ENCODE results near the gene SSR1.

SSR1 gene

GRCh38 chr6:7258231-7258763 is 54.7 kb downstream of the SSR1 start:
- Histone ChIP-seq H3K27ac (ENCODE audit: low read length, poor library complexity, severe bottlenecking) (no peak overlapping the region), H4K8ac (ENCODE audit: low read length) (no peak overlapping the region), H3K27me3 (ENCODE audit: control insufficient read depth in 1 of 2, insufficient read depth in 1 of 2, low read length in 2 of 2) (peaks cover 0 to 5% of the 10 kb centered on the region in 2 experiments), H3K79me1 (replicated peaks; ENCODE audit: low read length, poor library complexity, severe bottlenecking) (peaks cover 4% of the 10 kb centered on the region), H2AK5ac (ENCODE audit: low read length, severe bottlenecking) (no peak overlapping the region), H2BK15ac (ENCODE audit: low read depth, poor library complexity, severe bottlenecking) (no peak overlapping the region), H2AFZ (ENCODE audit: low read depth, low read length) (no peak overlapping the region), H3K14ac (ENCODE audit: low read length in 2 of 2) (no peak overlapping the region), H3K23ac (ENCODE audit: low read length in 2 of 2) (no peak overlapping the region), H4K91ac (ENCODE audit: low read length) (no peak overlapping the region), H3K9me3 (ENCODE audit: control insufficient read depth, low read length) (peaks cover 6% of the 10 kb centered on the region), H3K36me3 (ENCODE audit: control insufficient read depth in 1 of 2, insufficient read depth in 2 of 2, low read depth in 1 of 2, low read length in 2 of 2) (peaks cover 0 to 8% of the 10 kb centered on the region in 2 experiments), H3K4me1 (ENCODE audit: control insufficient read depth, insufficient read depth, low read depth, low read length) (peaks cover 27% of the 10 kb centered on the region), H3K4ac (ENCODE audit: low read depth in 1 of 2, low read length in 2 of 2) (no peak overlapping the region), H3K4me2 (ENCODE audit: low read length, poor library complexity, severe bottlenecking) (no peak overlapping the region), H3K9ac (ENCODE audit: low read length) (no peak overlapping the region), H2BK120ac (ENCODE audit: low read depth, low read length) (no peak overlapping the region), H3K18ac (ENCODE audit: low read depth in 1 of 2, low read length in 2 of 2) (no peak overlapping the region), H2BK12ac (ENCODE audit: low read length in 2 of 2) (no peak overlapping the region), H3K4me3 (ENCODE audit: insufficient read depth in 1 of 2, low read depth in 1 of 2, low read length in 2 of 2) (no peak overlapping the region), H2BK5ac (ENCODE audit: low read depth, low read length, poor library complexity, severe bottlenecking) (no peak overlapping the region)
- no peak for DNase-seq
- WGBS: 80% methylated on average over 9 of the region's 9 CpGs

- no peak overlapping the region for H3K9ac ChIP-seq (ENCODE audit: low read length)
- no peak overlapping the region for H4K91ac ChIP-seq (ENCODE audit: low read length)
- peaks cover 0 to 5% of the 10 kb centered on the region in 2 experiments for H3K27me3 ChIP-seq (ENCODE audit: control insufficient read depth in 1 of 2, insufficient read depth in 1 of 2, low read length in 2 of 2)
- H3K27ac ChIP-seq (ENCODE audit: low read length, poor library complexity, severe bottlenecking): no peak overlapping the region
- H3K14ac ChIP-seq (ENCODE audit: low read length in 2 of 2): no peak overlapping the region
- H3K4me1 ChIP-seq (ENCODE audit: control insufficient read depth, insufficient read depth, low read depth, low read length): peaks cover 27% of the 10 kb centered on the region
- H2BK5ac ChIP-seq (ENCODE audit: low read depth, low read length, poor library complexity, severe bottlenecking): no peak overlapping the region
- H2BK120ac ChIP-seq (ENCODE audit: low read depth, low read length): no peak overlapping the region
- H3K23ac ChIP-seq (ENCODE audit: low read length in 2 of 2): no peak overlapping the region
- H4K8ac ChIP-seq (ENCODE audit: low read length): no peak overlapping the region
- no peak overlapping the region for H2AK5ac ChIP-seq (ENCODE audit: low read length, severe bottlenecking)
- H3K4me2 ChIP-seq (ENCODE audit: low read length, poor library complexity, severe bottlenecking): no peak overlapping the region
- no peak overlapping the region for H3K4ac ChIP-seq (ENCODE audit: low read depth in 1 of 2, low read length in 2 of 2)
- H3K36me3 ChIP-seq (ENCODE audit: control insufficient read depth in 1 of 2, insufficient read depth in 2 of 2, low read depth in 1 of 2, low read length in 2 of 2): peaks cover 0 to 9% of the 10 kb centered on the region in 2 experiments
- peaks cover 6% of the 10 kb centered on the region for H3K9me3 ChIP-seq (ENCODE audit: control insufficient read depth, low read length)
- H2BK12ac ChIP-seq (ENCODE audit: low read length in 2 of 2): no peak overlapping the region
- H3K79me1 ChIP-seq (replicated peaks; ENCODE audit: low read length, poor library complexity, severe bottlenecking): peaks cover 4% of the 10 kb centered on the region
- 94% methylated on average over 18 of the region's 18 CpGs for WGBS
- no peak overlapping the region for H2AFZ ChIP-seq (ENCODE audit: low read depth, low read length)
- H3K18ac ChIP-seq (ENCODE audit: low read depth in 1 of 2, low read length in 2 of 2): no peak overlapping the region
- no peak for DNase-seq
- no peak overlapping the region for H2BK15ac ChIP-seq (ENCODE audit: low read depth, poor library complexity, severe bottlenecking)
- no peak overlapping the region for H3K4me3 ChIP-seq (ENCODE audit: insufficient read depth in 1 of 2, low read depth in 1 of 2, low read length in 2 of 2)
These were observed 55.3 kb downstream of the SSR1 start for GRCh38 chr6:7257521-7258230.

- Histone ChIP-seq H3K79me1 (replicated peaks; ENCODE audit: low read length, poor library complexity, severe bottlenecking) (peaks cover 7% of the 10 kb centered on the region), H4K91ac (ENCODE audit: low read length) (no peak overlapping the region), H3K27ac (ENCODE audit: low read length, poor library complexity, severe bottlenecking) (no peak overlapping the region), H4K8ac (ENCODE audit: low read length) (no peak overlapping the region), H3K36me3 (ENCODE audit: control insufficient read depth in 1 of 2, insufficient read depth in 2 of 2, low read depth in 1 of 2, low read length in 2 of 2) (peaks cover 9 to 18% of the 10 kb centered on the region in 2 experiments), H3K14ac (ENCODE audit: low read length in 2 of 2) (no peak overlapping the region), H3K9ac (ENCODE audit: low read length) (no peak overlapping the region), H3K4me3 (ENCODE audit: insufficient read depth in 1 of 2, low read depth in 1 of 2, low read length in 2 of 2) (no peak overlapping the region), H3K4me2 (ENCODE audit: low read length, poor library complexity, severe bottlenecking) (no peak overlapping the region), H2AK5ac (ENCODE audit: low read length, severe bottlenecking) (no peak overlapping the region), H2BK15ac (ENCODE audit: low read depth, poor library complexity, severe bottlenecking) (no peak overlapping the region), H2BK5ac (ENCODE audit: low read depth, low read length, poor library complexity, severe bottlenecking) (no peak overlapping the region), H3K9me3 (ENCODE audit: control insufficient read depth, low read length) (peaks cover 6% of the 10 kb centered on the region), H3K18ac (ENCODE audit: low read depth in 1 of 2, low read length in 2 of 2) (no peak overlapping the region), H3K4ac (ENCODE audit: low read depth in 1 of 2, low read length in 2 of 2) (no peak overlapping the region), H2BK12ac (ENCODE audit: low read length in 2 of 2) (no peak overlapping the region), H3K4me1 (ENCODE audit: control insufficient read depth, insufficient read depth, low read depth, low read length) (peaks cover 22% of the 10 kb centered on the region), H3K23ac (ENCODE audit: low read length in 2 of 2) (no peak overlapping the region), H3K27me3 (ENCODE audit: control insufficient read depth in 1 of 2, insufficient read depth in 1 of 2, low read length in 2 of 2) (peaks cover 0 to 5% of the 10 kb centered on the region in 2 experiments), H2BK120ac (ENCODE audit: low read depth, low read length) (no peak overlapping the region), H2AFZ (ENCODE audit: low read depth, low read length) (no peak overlapping the region)
- 93% methylated on average over 4 of the region's 4 CpGs for WGBS
- DNase-seq: no peak
These were observed 56.2 kb downstream of the SSR1 start for GRCh38 chr6:7256785-7257184.

- Histone ChIP-seq H3K4me3 (ENCODE audit: insufficient read depth in 1 of 2, low read depth in 1 of 2, low read length in 2 of 2) (no peak overlapping the region), H2BK12ac (ENCODE audit: low read length in 2 of 2) (no peak overlapping the region), H3K18ac (ENCODE audit: low read depth in 1 of 2, low read length in 2 of 2) (no peak overlapping the region), H3K36me3 (ENCODE audit: control insufficient read depth in 1 of 2, insufficient read depth in 2 of 2, low read depth in 1 of 2, low read length in 2 of 2) (peaks cover 16 to 19% of the 10 kb centered on the region in 2 experiments), H3K9me3 (ENCODE audit: control insufficient read depth, low read length) (peaks cover 6% of the 10 kb centered on the region), H3K79me1 (replicated peaks; ENCODE audit: low read length, poor library complexity, severe bottlenecking) (peaks cover 7% of the 10 kb centered on the region), H4K91ac (ENCODE audit: low read length) (no peak overlapping the region), H3K14ac (ENCODE audit: low read length in 2 of 2) (no peak overlapping the region), H2BK15ac (ENCODE audit: low read depth, poor library complexity, severe bottlenecking) (no peak overlapping the region), H3K9ac (ENCODE audit: low read length) (no peak overlapping the region), H4K8ac (ENCODE audit: low read length) (no peak overlapping the region), H2AFZ (ENCODE audit: low read depth, low read length) (no peak overlapping the region), H2BK120ac (ENCODE audit: low read depth, low read length) (no peak overlapping the region), H3K23ac (ENCODE audit: low read length in 2 of 2) (no peak overlapping the region), H3K27me3 (ENCODE audit: control insufficient read depth in 1 of 2, insufficient read depth in 1 of 2, low read length in 2 of 2) (peaks cover 0 to 5% of the 10 kb centered on the region in 2 experiments), H3K4me1 (ENCODE audit: control insufficient read depth, insufficient read depth, low read depth, low read length) (peaks cover 20% of the 10 kb centered on the region), H3K27ac (ENCODE audit: low read length, poor library complexity, severe bottlenecking) (no peak overlapping the region), H2BK5ac (ENCODE audit: low read depth, low read length, poor library complexity, severe bottlenecking) (no peak overlapping the region), H3K4ac (ENCODE audit: low read depth in 1 of 2, low read length in 2 of 2) (no peak overlapping the region), H3K4me2 (ENCODE audit: low read length, poor library complexity, severe bottlenecking) (no peak overlapping the region), H2AK5ac (ENCODE audit: low read length, severe bottlenecking) (no peak overlapping the region)
- DNase-seq: no peak
- 96% methylated on average over 5 of the region's 5 CpGs for WGBS
These were observed 57.1 kb downstream of the SSR1 start for GRCh38 chr6:7255918-7256317.

Data from mesenchymal stem cell (in vitro differentiated cells and primary cell).